DOHH2 (cell line): ENCODE data around the gene COL5A3.

Experiments used
- H3F3A ChIP-seq: fragments of 200-600 bp; sonication (generic), shearing (Covaris generic); 2 replicates; pipeline ENCODE4 v1.6.0; 2016; ENCODE audit warnings: antibody characterized with exemption, mild to moderate bottlenecking; ENCODE audit not compliant: control insufficient read depth, insufficient read depth
- H3K27ac ChIP-seq: fragments of 200-600 bp; sonication (generic); 2 replicates; pipeline ENCODE4 v1.5.1; 2014; ENCODE audit warnings: low read depth, mild to moderate bottlenecking, low read length, moderate library complexity
- H3K27me3 ChIP-seq: fragments of 200-600 bp; sonication (generic); 2 replicates; pipeline ENCODE4 v1.6.1; 2014; ENCODE audit warnings: mild to moderate bottlenecking, low read length, mixed read lengths; ENCODE audit not compliant: control insufficient read depth
- H3K36me3 ChIP-seq: fragments of 200-600 bp; sonication (generic); 2 replicates; pipeline ENCODE4 v1.6.1; 2014; ENCODE audit warnings: mild to moderate bottlenecking, low read length, moderate library complexity, mixed read lengths; ENCODE audit not compliant: control insufficient read depth
- H3K4me1 ChIP-seq: fragments of 200-600 bp; sonication (generic); 2 replicates; pipeline ENCODE4 v1.6.1; 2014; ENCODE audit warnings: mild to moderate bottlenecking, low read length, mixed read lengths; ENCODE audit not compliant: control insufficient read depth
- H3K4me2 ChIP-seq: fragments of 200-600 bp; sonication (generic); 2 replicates; pipeline ENCODE4 v1.6.0; 2014; ENCODE audit warnings: mild to moderate bottlenecking, low read length, moderate library complexity
- H3K4me3 ChIP-seq: fragments of 200-600 bp; sonication (generic); 2 replicates; pipeline ENCODE4 v1.5.1; 2014; ENCODE audit warnings: mild to moderate bottlenecking, low read length, mixed read lengths
- H3K79me2 ChIP-seq: fragments of 200-600 bp; sonication (generic); 2 replicates; pipeline ENCODE4 v1.6.1; 2014; ENCODE audit warnings: mild to moderate bottlenecking, low read length, mixed read lengths; ENCODE audit not compliant: control insufficient read depth
- H3K9me2 ChIP-seq: fragments of 200-600 bp; sonication (generic); replicated peaks from 2 replicates; pipeline ENCODE4 v1.6.1; 2014; ENCODE audit warnings: mild to moderate bottlenecking, low read length, mixed read lengths; ENCODE audit not compliant: control insufficient read depth
- H3K9me3 ChIP-seq: fragments of 200-600 bp; sonication (generic); 2 replicates; pipeline ENCODE4 v1.6.1; 2014; ENCODE audit warnings: antibody characterized with exemption, low read length, mixed read lengths; ENCODE audit not compliant: control insufficient read depth, insufficient read depth
- H4K20me1 ChIP-seq: fragments of 200-600 bp; sonication (generic); 2 replicates; pipeline ENCODE4 v1.6.0; 2014; ENCODE audit warnings: low read depth, mild to moderate bottlenecking, antibody characterized with exemption, low read length, moderate library complexity; ENCODE audit not compliant: control insufficient read depth, insufficient read depth
- EZH2phosphoT487 ChIP-seq: fragments of 200-600 bp; sonication (generic); IDR thresholded peaks from 2 replicates; pipeline ENCODE4 v1.6.1; 2017; ENCODE audit warnings: borderline replicate concordance, mild to moderate bottlenecking, antibody characterized with exemption, low read length, moderate library complexity, mixed read lengths
- TF ChIP-seq, protein P1 (sequence below): fragments of 200-600 bp; sonication (generic); IDR thresholded peaks from one replicate; pipeline ENCODE4 v1.5.1; 2014; ENCODE audit warnings: antibody characterized with exemption, mild to moderate bottlenecking, low read depth, low read length; ENCODE audit not compliant: poor library complexity, severe bottlenecking

The COL5A3 gene

DNA sequence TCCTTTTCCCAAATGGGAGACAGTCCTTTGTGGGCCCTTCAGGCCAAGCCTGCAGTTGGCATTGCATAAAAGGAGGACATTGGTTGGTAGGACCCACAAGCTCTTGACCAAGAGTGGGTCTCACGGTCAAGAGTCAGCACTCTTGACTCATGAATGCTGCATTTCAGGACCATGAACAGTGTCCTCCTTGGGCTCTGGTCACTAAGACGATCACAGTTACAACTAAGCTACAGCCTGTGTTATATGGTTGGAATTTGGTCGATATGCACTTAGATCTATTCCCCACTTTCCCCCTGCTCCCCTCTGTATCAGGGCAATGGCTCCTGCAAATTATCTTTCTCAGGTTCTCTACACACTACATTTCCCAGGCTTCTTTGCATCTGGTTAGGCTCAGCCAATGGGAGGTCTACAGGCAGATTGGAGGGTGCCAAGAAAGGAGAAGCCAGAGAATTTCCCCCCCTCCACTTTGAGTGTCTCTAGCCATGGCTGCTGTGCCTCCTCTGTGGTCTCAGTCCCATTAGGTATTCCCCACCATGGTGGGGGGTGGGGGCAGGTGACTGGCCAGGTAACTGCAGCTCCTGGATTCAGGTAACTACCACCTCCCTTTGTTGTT lies 70.9 kb downstream of the COL5A3 start:
- Histone ChIP-seq H3K36me3 (no peaks in the 10 kb centered on the region), H3K9me2 (no peaks in the 10 kb centered on the region), H3K79me2 (no peaks in the 10 kb centered on the region), H3F3A (no peaks in the 10 kb centered on the region), H3K9me3 (no peaks in the 10 kb centered on the region; the same call in 1 of the 2 replicates), H3K27me3 (peaks cover 16% of the 10 kb centered on the region), H3K4me3 (no peak overlapping the region), H4K20me1 (no peaks in the 10 kb centered on the region), H3K4me2 (no peak overlapping the region), H3K4me1 (peaks cover 5% of the 10 kb centered on the region; the same call in 1 of the 2 replicates), H3K27ac (no peak overlapping the region)
- TF ChIP-seq, protein P1, sequence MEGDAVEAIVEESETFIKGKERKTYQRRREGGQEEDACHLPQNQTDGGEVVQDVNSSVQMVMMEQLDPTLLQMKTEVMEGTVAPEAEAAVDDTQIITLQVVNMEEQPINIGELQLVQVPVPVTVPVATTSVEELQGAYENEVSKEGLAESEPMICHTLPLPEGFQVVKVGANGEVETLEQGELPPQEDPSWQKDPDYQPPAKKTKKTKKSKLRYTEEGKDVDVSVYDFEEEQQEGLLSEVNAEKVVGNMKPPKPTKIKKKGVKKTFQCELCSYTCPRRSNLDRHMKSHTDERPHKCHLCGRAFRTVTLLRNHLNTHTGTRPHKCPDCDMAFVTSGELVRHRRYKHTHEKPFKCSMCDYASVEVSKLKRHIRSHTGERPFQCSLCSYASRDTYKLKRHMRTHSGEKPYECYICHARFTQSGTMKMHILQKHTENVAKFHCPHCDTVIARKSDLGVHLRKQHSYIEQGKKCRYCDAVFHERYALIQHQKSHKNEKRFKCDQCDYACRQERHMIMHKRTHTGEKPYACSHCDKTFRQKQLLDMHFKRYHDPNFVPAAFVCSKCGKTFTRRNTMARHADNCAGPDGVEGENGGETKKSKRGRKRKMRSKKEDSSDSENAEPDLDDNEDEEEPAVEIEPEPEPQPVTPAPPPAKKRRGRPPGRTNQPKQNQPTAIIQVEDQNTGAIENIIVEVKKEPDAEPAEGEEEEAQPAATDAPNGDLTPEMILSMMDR, result no peak
- TF ChIP-seq EZH2phosphoT487, result no peak

DNA sequence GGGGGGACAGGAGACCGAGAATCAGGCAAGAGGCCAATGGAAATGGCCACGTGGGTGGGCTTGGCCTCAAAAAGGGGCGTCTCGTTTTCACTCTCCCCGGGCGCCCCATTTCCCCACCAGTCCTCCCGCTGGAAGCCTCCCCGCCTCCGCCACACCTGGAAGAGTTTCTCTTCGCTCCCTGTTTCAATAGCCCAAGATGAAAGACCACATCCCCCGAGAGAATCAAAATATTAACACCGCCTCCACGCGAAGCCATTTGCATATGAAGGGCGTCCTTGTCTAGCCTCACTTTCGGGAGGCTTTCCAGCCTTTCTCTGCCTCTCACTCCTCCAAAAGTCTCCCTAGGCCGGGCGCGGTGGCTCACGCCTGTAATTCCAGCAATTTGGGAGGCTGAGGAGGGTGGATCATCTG lies 73.3 kb downstream of the COL5A3 start:
- TF ChIP-seq, protein P1, result no peak
- no peak for TF ChIP-seq EZH2phosphoT487
- Histone ChIP-seq H4K20me1 (no peaks in the 10 kb centered on the region), H3K27me3 (peaks cover 20% of the 10 kb centered on the region), H3K9me3 (no peaks in the 10 kb centered on the region; the same call in 1 of the 2 replicates), H3K4me3 (no peak overlapping the region), H3K36me3 (no peaks in the 10 kb centered on the region), H3K4me2 (no peak overlapping the region; the same call in 1 of the 2 replicates), H3K4me1 (peaks cover 5% of the 10 kb centered on the region; the same call in 1 of the 2 replicates), H3K9me2 (no peaks in the 10 kb centered on the region), H3K79me2 (no peaks in the 10 kb centered on the region), H3F3A (no peaks in the 10 kb centered on the region), H3K27ac (no peak overlapping the region)

DNA sequence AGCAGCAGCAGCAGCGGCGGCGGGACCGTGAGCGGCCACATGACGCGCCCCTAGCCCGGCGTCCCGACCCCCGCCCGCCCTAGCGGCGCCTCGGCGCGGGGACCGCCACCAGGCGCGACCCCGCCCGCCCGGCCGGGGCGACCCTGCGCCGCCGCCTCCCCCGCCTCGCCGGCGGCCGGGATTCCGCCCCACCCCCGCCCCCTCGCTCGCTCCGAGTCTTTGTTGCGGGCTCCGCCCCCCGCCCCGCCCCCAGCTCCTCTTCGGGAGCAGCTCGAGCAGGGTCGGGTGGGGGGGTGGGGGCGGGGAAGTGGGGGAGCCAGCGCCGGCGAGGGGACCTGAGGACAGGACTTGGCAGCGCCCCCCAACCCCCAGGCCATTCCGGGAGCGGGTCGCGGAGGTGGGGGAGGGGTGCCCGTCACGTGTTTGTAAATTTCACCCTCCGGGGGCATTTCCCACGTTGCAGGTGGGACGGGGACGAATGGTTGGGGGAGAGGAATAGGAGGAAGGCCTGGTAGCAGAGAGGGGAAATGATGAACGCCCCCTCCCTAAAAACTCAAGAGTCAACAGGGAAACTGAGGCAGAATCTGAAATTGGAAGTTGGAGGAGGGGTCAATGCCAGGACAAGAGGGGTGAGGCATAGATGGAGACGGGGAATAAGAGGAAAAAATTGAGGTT lies 73.8 kb downstream of the COL5A3 start, which contains the start of gene OLFM2:
Gene OLFM2, minus strand, starts transcription at position 190 of the 675 bp plus-strand sequence. Its CDS starts 149 bp downstream, at position 41.
- H3K27me3 ChIP-seq, result peaks cover 17% of the 10 kb centered on the region
- H3K4me1 ChIP-seq, result peaks cover 5% of the 10 kb centered on the region; the same call in 1 of the 2 replicates
- H3K9me2 ChIP-seq, result no peaks in the 10 kb centered on the region
- H3K79me2 ChIP-seq, result no peaks in the 10 kb centered on the region
- no peaks in the 10 kb centered on the region for H3F3A ChIP-seq
- no peak within 1 kb of the TSS for H3K4me3 ChIP-seq
- H3K36me3 ChIP-seq, result no peaks in the 10 kb centered on the region
- no peaks in the 10 kb centered on the region for H3K9me3 ChIP-seq
- no peak within 1 kb of the TSS; the same call in 1 of the 2 replicates for H3K4me2 ChIP-seq
- no peak for TF ChIP-seq EZH2phosphoT487
- TF ChIP-seq, protein P1, result no peak
- H4K20me1 ChIP-seq, result no peaks in the 10 kb centered on the region
- H3K27ac ChIP-seq, result no peak within 1 kb of the TSS
